Astrocyte (in vitro differentiated cells and primary cell): Measurements from ENCODE around the gene ZNF605. TPM values are rescaled to one million over a fixed set of nuclear protein-coding genes. Genes with fewer than 3 reads are reported as not detected.

Source experiments
- DNase-seq: peaks from one replicate; pipeline ENCODE4 v3.0.0-alpha.2; 2010; ENCODE audit warnings: low read depth
- FAIRE-seq: peaks from 2 replicates; lab custom pipeline; 2011; peaks lifted over from hg19 to GRCh38; lab: Jason Lieb, UNC
- H2AFZ ChIP-seq: 2 replicates; pipeline ENCODE4 v1.6.0; 2012; ENCODE audit warnings: low read depth, low read length, inconsistent platforms
- H3K27ac ChIP-seq: 2 replicates; pipeline ENCODE4 v1.5.1; 2011; ENCODE audit warnings: low read depth, low read length, inconsistent platforms
- H3K27me3 ChIP-seq: 2 replicates; pipeline ENCODE4 v1.6.0; 2011; ENCODE audit warnings: low read length, inconsistent platforms; ENCODE audit not compliant: insufficient read depth
- H3K36me3 ChIP-seq: 2 replicates; pipeline ENCODE4 v1.5.1; 2011; ENCODE audit warnings: low read length, inconsistent platforms; ENCODE audit not compliant: insufficient read depth
- H3K4me1 ChIP-seq: 2 replicates; pipeline ENCODE4 v1.5.1; 2011; ENCODE audit warnings: low read length, inconsistent platforms; ENCODE audit not compliant: insufficient read depth
- H3K4me2 ChIP-seq: 2 replicates; pipeline ENCODE4 v1.6.0; 2012; ENCODE audit warnings: low read length, inconsistent platforms
- H3K4me3 ChIP-seq: 2 replicates; pipeline ENCODE4 v1.5.1; 2011; ENCODE audit warnings: low read depth, mild to moderate bottlenecking, low read length, inconsistent platforms; ENCODE audit not compliant: insufficient read depth
- H3K79me2 ChIP-seq: 2 replicates; pipeline ENCODE4 v1.6.0; 2012; ENCODE audit warnings: mild to moderate bottlenecking, low read length, inconsistent platforms; ENCODE audit not compliant: insufficient read depth
- H3K9ac ChIP-seq: 2 replicates; pipeline ENCODE4 v1.6.0; 2012; ENCODE audit warnings: mild to moderate bottlenecking, low read length, inconsistent platforms
- H3K9me3 ChIP-seq: 2 replicates; pipeline ENCODE4 v1.5.1; 2012; ENCODE audit warnings: low read depth, mild to moderate bottlenecking, low read length, inconsistent platforms; ENCODE audit not compliant: insufficient read depth
- H4K20me1 ChIP-seq: 2 replicates; pipeline ENCODE4 v1.6.0; 2012; ENCODE audit warnings: low read length, inconsistent platforms; ENCODE audit not compliant: insufficient read depth
- H3K27ac Mint-ChIP-seq: one replicate; pipeline ENCODE4 v1.8.0; 2021; ENCODE audit warnings: mild to moderate bottlenecking, mixed read lengths; ENCODE audit not compliant: unreplicated experiment
- H3K27me3 Mint-ChIP-seq: one replicate; pipeline ENCODE4 v1.8.0; 2021; ENCODE audit warnings: low read depth, mixed read lengths; ENCODE audit not compliant: unreplicated experiment
- H3K36me3 Mint-ChIP-seq: one replicate; pipeline ENCODE4 v1.8.0; 2021; ENCODE audit warnings: low read depth, mixed read lengths; ENCODE audit not compliant: unreplicated experiment
- H3K4me1 Mint-ChIP-seq: one replicate; pipeline ENCODE4 v1.8.0; 2021; ENCODE audit warnings: low read depth, mixed read lengths; ENCODE audit not compliant: unreplicated experiment
- H3K4me3 Mint-ChIP-seq: one replicate; pipeline ENCODE4 v1.8.0; 2021; ENCODE audit warnings: mild to moderate bottlenecking, moderate library complexity, mixed read lengths; ENCODE audit not compliant: unreplicated experiment
- H3K9me3 Mint-ChIP-seq: one replicate; pipeline ENCODE4 v1.8.0; 2021; ENCODE audit warnings: mild to moderate bottlenecking, mixed read lengths; ENCODE audit not compliant: unreplicated experiment
- EZH2 ChIP-seq: IDR thresholded peaks from 2 replicates; pipeline ENCODE4 v1.6.1; 2012; ENCODE audit warnings: mild to moderate bottlenecking, low read length, inconsistent platforms; ENCODE audit not compliant: insufficient read depth
- total RNA-seq: library from RNA; stranded (reverse); gene quantifications from 2 replicates; pipeline ENCODE4 v1.2.1, GENCODE V29; 2021
- TF ChIP-seq, protein P1 (sequence below): IDR thresholded peaks from 2 replicates; pipeline ENCODE4 v1.5.1; 2011; ENCODE audit warnings: low read depth, mild to moderate bottlenecking, inconsistent platforms, low read length, moderate library complexity; ENCODE audit not compliant: insufficient read depth

The ZNF605 gene
- total RNA-seq, 1 donor from 2014 or later = 16.2 TPM

DNA sequence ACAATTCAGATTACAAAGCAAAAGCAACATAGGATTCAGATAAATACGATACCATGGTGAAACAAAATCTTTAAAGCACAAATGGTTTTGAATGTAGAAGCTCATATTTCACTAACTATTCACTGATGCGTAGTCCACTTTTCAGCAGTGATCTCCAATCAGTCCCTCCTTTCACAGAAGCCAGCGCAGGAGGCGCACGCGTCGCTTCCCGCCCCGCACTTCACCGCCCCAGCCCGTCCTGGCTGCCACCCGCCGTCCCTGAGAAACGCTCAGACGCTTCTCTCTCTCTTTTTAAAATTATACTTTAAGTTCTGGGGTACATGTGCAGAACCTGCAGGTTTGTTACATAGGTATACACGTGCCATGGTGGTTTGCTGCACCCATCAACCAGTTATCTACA is 48.9 kb downstream of the ZNF605 start:
- Histone ChIP-seq H3K36me3 (no peaks in the 10 kb centered on the region), H4K20me1 (no peaks in the 10 kb centered on the region), H3K27ac (no peak overlapping the region), H3K4me1 (peaks cover 4% of the 10 kb centered on the region), H3K4me2 (no peak overlapping the region), H3K9ac (no peak overlapping the region), H3K9me3 (peaks cover 6% of the 10 kb centered on the region), H3K4me3 (no peak overlapping the region), H3K79me2 (no peaks in the 10 kb centered on the region), H2AFZ (no peak overlapping the region), H3K27me3 (no peaks in the 10 kb centered on the region)
- H3K4me1 Mint-ChIP-seq = no peaks in the 10 kb centered on the region
- H3K27ac Mint-ChIP-seq = no peak overlapping the region
- DNase-seq (no peak), FAIRE-seq (no peak)
- peaks cover 26% of the 10 kb centered on the region for H3K9me3 Mint-ChIP-seq
- peaks cover 5% of the 10 kb centered on the region for H3K36me3 Mint-ChIP-seq
- no peak overlapping the region for H3K4me3 Mint-ChIP-seq
- TF ChIP-seq EZH2 = no peak
- TF ChIP-seq, protein P1, sequence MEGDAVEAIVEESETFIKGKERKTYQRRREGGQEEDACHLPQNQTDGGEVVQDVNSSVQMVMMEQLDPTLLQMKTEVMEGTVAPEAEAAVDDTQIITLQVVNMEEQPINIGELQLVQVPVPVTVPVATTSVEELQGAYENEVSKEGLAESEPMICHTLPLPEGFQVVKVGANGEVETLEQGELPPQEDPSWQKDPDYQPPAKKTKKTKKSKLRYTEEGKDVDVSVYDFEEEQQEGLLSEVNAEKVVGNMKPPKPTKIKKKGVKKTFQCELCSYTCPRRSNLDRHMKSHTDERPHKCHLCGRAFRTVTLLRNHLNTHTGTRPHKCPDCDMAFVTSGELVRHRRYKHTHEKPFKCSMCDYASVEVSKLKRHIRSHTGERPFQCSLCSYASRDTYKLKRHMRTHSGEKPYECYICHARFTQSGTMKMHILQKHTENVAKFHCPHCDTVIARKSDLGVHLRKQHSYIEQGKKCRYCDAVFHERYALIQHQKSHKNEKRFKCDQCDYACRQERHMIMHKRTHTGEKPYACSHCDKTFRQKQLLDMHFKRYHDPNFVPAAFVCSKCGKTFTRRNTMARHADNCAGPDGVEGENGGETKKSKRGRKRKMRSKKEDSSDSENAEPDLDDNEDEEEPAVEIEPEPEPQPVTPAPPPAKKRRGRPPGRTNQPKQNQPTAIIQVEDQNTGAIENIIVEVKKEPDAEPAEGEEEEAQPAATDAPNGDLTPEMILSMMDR = no peak
- H3K27me3 Mint-ChIP-seq = no peaks in the 10 kb centered on the region

DNA sequence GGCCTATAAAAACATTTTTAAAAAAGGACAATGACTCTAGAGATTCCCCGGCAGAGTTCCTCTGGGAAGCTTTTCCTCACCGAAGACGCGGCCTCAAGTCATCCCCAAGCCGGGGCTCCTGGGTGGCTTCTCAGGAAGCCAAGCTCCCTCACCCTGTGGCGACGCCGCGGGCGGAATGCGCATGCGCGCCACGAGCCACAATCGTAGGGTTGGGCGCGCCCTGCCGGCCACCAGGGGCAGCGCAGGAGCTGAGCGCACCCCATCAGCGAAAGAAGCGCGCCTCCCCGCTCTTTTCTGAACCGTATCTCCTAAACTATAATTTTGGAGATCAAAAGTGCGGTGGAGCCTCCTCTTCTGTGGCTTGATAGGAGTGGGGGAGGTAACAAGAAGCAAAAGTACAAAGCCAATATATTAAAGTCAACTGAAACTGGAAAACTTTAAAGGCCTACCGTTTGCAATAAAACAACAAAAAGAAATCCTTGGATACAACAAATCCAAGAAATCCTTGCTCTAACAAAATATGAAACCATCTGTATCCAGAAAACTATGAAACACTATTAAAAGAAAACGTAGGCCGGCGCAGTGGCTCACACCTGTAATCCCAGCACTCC is 51.3 kb downstream of the ZNF605 start:
- Mint-ChIP-seq H3K36me3 (no peaks in the 10 kb centered on the region), H3K27ac (no peak overlapping the region), H3K4me1 (no peaks in the 10 kb centered on the region), H3K9me3 (peaks cover 17% of the 10 kb centered on the region), H3K4me3 (no peak overlapping the region), H3K27me3 (no peaks in the 10 kb centered on the region)
- H3K36me3 ChIP-seq = no peaks in the 10 kb centered on the region
- H3K9me3 ChIP-seq = peaks cover 5% of the 10 kb centered on the region
- H4K20me1 ChIP-seq = no peaks in the 10 kb centered on the region
- no peak overlapping the region for H3K4me3 ChIP-seq
- FAIRE-seq (no peak), DNase-seq (no peak)
- no peak overlapping the region for H3K9ac ChIP-seq
- peaks cover 4% of the 10 kb centered on the region for H3K4me1 ChIP-seq
- no peaks in the 10 kb centered on the region for H3K79me2 ChIP-seq
- no peaks in the 10 kb centered on the region for H3K27me3 ChIP-seq
- TF ChIP-seq EZH2 = no peak
- TF ChIP-seq, protein P1 = peak; percentile 39
- no peak overlapping the region for H3K27ac ChIP-seq
- no peak overlapping the region for H2AFZ ChIP-seq
- no peak overlapping the region for H3K4me2 ChIP-seq

DNA sequence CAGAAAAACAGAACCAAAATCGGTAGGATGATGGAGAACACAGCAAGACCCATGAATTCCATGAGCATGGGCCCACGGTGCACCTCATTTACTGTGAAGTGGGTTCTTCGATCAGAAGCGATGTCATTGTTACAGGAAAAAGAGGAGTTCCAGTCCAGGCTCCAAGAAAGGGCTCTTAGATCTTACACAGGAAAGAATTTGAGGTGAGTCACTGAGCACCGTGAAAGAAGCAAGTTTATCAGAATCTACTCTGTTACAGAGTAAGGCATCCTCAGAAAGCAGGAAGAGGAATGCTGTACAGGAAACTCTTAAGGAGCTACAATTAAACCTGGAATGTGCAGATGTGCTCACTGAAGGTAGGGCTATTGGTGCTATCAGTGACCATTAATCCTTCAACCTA is 57.1 kb downstream of the ZNF605 start:
- Histone ChIP-seq H2AFZ (no peak overlapping the region), H3K27ac (no peak overlapping the region), H3K9ac (no peak overlapping the region), H3K4me3 (no peak overlapping the region), H3K4me1 (no peaks in the 10 kb centered on the region), H4K20me1 (no peaks in the 10 kb centered on the region), H3K36me3 (no peaks in the 10 kb centered on the region), H3K9me3 (peaks cover 7% of the 10 kb centered on the region), H3K27me3 (no peaks in the 10 kb centered on the region), H3K4me2 (no peak overlapping the region), H3K79me2 (no peaks in the 10 kb centered on the region)
- peak overlapping the region; percentile 28 for H3K27ac Mint-ChIP-seq
- peaks cover 4% of the 10 kb centered on the region for H3K4me1 Mint-ChIP-seq
- FAIRE-seq = no peak
- H3K4me3 Mint-ChIP-seq = no peak overlapping the region
- H3K9me3 Mint-ChIP-seq = peaks cover 21% of the 10 kb centered on the region
- DNase-seq = peak; percentile 33
- TF ChIP-seq, protein P1 = no peak
- H3K27me3 Mint-ChIP-seq = no peaks in the 10 kb centered on the region
- peaks cover 4% of the 10 kb centered on the region for H3K36me3 Mint-ChIP-seq
